Activated CD4-positive, alpha-beta T cell treated with anti-CD3 and anti-CD28 coated beads for 24 hours (primary cell): Measurements from ENCODE around the gene CEACAM3.
"Not testable (repeated sequence)": the region's sequence is repeated elsewhere in the genome, so short reads cannot be mapped to it uniquely, and the experiment has no call there.

Source experiments
- DNase-seq, 2 donors: peaks; one replicate each; pipeline ENCODE4 v3.0.0-alpha.2; 2020; ENCODE audit warnings: low read depth in 2 of 2

CEACAM3 gene

DNA sequence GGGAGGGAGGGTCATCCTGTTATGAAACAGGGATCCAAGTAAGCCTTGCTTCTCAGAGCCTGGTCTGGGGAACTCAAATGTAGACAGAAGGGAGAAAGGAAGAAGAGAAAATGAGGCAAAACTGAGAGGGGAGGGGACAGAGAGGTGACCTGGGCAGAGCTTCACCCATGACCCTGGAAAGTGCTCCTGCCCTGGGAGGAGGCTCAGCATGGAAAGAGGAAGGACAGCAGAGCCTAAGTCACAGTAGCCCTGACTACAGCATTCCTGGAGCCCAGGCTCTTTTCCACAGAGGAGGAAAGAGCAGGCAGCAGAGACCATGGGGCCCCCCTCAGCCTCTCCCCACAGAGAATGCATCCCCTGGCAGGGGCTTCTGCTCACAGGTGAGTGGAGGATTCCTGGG lies at the start of gene CEACAM3:
Gene CEACAM3 (plus strand): TSS at position 226 of the 400 bp plus-strand sequence. CDS start 91 bp downstream, at position 317.
- DNase-seq = no peak

DNA sequence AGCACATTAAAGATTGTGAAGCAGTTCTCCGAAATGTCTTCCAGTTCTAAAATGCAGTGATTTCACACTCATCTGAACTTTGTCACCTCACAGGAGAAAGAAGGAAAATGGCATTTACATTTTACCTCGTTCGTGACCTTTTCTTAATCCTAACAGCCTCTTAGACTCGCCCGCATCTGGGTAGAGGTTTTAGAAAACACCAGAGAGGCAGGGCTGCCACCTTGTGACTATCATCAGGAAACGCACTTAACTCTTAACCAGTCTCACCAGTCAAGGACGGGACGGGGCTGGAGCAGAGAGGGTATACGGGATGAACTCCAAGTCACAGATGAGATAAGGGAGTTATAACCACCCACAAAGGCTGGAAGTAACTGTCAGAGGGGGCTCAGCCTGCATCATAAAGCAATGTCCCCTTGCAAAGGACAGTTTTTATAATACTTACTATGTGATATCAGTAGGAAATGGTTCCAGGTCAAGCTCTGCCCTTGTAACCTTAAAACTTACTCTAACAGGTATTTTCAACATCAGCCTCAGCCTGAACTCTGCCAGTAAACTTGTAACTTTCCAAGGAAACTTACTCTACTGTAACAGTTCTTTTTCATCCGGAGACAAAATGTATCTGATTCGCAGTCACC lies 49.7 kb upstream of the CEACAM3 start:
- peak; percentile 23 to 27 for DNase-seq

DNA sequence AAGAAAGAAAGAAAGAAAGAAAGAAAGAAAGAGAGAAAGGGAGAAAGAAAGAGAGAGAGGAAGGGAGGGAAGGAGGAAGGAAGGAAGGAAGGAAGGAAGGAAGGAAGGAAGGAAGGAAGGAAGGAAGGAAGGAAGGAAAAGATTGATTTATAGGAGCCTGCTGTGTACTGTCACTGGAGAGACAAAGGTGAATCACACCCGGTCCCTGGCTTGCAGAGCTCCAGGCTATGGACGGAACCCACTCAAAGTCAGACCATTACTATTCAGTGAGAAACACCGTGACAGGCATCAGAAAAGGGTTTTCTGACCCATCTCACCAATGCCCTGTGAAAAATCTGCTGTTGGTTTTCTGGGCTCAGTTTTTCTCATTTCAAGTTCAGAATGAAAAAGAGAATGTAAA lies 48.4 kb upstream of the CEACAM3 start:
- DNase-seq = no peak

DNA sequence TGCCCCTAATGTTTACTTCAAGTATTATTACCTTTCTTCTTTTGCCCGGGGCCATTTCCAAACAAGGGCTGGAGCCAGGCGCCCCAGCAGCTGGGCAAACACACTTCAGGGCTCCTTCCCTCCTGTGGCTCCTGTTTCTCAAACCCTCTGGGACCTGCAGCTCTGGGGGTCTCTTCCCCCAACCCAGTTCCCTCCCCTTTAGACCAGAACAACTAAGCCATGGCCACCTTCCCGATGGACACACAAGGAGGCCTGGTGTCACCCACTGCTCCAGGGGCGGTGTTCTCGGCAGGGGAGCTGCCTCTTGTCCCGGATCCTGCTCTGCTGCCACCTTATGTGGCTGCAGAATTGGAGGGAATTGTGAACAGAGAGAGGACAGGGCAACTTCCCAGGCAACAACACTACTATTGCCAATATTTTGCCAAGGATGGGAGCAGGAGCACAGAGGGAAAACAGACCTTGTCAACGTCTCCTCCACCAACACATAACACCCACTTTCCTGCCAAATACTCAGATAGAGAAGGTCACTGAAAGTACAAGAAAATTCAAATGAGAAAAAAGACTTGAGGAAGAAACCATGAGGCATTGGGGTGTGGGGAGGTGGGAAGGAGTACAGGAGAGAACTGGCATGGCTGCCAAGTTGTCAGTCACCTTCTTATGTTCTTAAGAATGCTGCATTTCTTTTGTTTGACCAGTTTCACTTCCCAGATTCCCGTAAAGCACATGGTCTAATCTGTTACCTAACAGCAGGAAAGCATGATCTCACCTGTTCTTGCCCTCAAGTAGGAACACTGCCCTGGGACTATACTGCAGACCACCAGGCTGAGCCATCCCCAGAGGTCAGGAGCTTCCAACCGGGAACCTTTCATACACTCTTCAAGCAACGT lies 45.9 kb upstream of the CEACAM3 start:
- not testable (repeated sequence) for DNase-seq

GRCh38 chr19:41753159-41753558 lies 43.2 kb upstream of the CEACAM3 start:
- DNase-seq = peak; percentile 66 to 77

DNA sequence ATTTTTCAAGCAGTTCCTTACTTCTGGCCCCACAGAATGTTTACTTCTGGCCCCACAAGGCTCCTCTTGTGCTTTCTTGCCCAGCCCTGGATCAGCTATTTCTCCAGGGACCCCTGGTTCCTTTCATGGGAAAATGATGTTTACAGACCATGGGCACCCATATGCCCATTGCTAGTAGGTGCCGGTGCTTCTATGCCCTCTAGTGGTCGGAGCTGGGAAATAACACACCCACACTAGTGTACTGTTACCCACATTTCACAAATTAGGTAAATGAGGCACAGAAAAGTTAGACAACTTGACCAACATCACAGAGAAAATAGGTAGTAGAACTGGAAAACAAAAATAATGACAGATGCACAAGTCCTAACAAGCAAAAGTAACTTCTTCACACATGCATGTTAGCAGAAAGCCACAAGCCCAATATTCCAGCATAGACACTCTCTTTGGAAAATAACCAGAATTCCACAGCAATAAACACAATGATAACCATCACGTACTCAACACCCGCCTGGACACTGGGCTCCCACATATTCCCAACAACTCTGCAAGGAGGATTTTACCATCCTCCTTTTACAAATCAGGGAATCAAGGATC lies 42.4 kb upstream of the CEACAM3 start:
- peak; percentile 59 to 72 for DNase-seq

DNA sequence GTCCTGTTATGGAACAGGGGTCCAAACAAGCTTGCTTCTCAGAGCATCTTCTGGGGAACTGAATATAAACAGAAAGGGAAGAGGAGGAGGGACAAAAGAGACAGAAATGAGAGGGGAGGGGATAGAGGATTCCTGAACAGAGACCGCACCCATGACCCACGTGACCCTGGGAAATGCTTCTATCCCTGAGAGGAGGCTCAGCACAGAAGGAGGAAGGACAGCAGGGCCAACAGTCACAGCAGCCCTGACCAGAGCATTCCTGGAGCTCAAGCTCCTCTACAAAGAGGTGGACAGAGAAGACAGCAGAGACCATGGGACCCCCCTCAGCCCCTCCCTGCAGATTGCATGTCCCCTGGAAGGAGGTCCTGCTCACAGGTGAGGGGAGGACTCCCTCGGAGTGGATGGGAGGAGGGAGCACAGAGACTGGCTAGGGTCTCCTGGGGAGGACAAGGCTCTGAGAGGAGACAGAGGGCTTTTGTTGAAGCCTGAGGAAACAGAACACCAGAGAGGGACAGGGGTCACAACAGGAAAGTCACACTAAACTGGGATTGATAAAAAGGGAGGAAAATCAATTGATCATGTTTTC lies 41.0 kb upstream of the CEACAM3 start, which contains the start of gene CEACAM6:
Gene CEACAM6 (plus strand): TSS at position 203 of the 586 bp plus-strand sequence. CDS start 109 bp downstream, at position 312.
- DNase-seq = no peak

DNA sequence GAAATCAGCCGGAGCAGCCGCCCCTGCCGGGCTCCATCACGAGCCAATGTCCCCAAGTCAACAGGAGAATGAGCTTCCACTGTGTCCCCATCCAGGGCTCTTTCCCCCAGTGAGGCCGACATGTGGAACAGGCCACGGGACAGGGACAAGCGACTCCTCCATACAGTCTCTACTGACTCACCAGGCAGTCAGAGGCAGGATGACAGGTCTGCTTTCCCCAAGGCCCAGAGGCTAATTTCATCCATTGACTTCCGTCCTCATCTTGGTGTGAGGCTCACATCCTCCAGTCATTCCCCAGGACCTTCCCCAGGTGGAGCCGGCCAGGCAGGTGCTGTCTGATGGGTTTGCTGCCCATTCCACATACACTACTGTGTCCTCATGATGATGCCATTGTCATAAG lies 37.5 kb upstream of the CEACAM3 start:
- DNase-seq = no peak

DNA sequence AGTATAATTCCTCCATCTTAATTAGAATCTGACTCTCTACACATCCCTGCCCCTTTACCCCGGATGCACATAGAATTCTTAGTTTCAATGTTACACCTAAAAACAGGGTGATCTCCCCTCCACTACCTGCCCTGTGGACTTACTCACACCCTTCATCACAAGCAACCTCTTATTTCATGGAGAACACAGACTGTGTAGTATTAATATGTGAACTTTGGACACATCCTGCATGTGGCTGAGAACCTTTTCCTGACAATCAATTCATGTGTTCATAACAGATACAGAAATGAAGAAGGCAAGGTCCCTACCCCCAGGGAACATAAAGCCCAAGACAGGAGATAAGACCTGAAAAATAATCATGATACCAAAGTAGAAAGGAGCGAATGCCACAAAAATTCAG lies 29.3 kb upstream of the CEACAM3 start:
- DNase-seq = no peak

- not testable (repeated sequence) for DNase-seq
Measured at GRCh38 chr19:41768105-41768504, 28.3 kb upstream of the CEACAM3 start.

DNA sequence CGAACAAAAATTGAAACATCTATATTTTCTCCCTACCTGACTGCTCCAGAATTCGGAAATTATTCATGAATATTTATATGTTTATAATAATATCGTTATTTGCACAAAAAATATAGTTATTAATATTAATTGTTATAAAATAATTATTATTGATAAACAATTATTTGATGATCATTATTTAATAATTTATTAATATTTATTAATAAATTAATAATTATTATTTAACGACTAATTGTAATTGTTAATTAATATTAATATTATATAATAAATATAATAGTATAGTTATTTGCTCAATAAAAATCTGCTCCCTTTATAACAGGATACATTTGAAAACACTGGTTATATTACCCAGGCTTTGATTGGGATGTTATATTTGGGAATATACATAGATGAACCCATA lies 26.8 kb upstream of the CEACAM3 start:
- no peak for DNase-seq

GRCh38 chr19:41771410-41771809 lies 25.0 kb upstream of the CEACAM3 start:
- DNase-seq = no peak

DNA sequence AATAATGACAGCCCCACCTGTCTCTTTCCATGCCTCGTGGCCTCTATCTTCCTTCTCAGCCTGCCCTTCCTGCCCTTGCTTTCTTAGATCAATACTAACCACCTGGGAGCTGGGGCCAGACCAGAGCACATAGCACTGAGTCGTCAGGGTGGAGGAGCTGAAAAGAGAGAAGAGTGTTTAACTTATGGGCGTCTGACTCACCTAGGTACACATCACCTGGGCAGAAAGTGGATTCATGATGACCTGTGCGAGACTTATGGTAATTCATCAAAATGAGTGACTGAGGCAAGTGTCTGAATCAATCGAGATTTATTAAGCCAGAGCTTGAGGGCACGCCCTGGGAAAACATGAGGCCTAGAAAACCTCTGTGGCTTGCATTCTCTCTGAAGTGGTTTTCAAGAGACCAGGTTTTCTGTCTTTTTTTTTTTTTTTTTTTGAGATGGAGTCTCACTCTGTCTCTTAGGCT lies 21.8 kb upstream of the CEACAM3 start:
- DNase-seq = peak; percentile 8 to 26

GRCh38 chr19:41776700-41777099 lies 19.7 kb upstream of the CEACAM3 start:
- no peak for DNase-seq

GRCh38 chr19:41783612-41784011 lies 12.8 kb upstream of the CEACAM3 start:
- DNase-seq = no peak

- DNase-seq = no peak
Measured at GRCh38 chr19:41784312-41784711, 12.1 kb upstream of the CEACAM3 start.

DNA sequence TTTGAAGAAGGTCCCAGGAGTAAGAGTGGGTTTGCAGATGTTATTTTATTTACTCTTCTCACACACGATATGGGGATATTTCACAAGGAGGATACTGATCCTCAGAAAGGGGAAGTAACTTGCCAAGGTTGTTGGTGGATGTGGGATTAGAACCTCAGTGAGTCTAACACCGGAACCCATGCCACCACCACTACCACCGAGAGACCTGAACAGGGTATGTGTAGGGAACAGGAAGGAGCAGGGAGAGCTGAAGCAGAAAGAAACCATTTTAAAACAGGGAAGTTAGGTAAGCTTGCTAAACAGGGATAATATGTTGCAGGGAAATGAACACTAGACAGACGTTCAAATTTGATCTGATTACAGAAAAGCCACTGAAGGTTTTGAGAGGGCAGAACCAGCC lies 11.6 kb upstream of the CEACAM3 start:
- DNase-seq = no peak

- peak; percentile 46 to 59 for DNase-seq
Measured at GRCh38 chr19:41785653-41786052, 10.7 kb upstream of the CEACAM3 start.

DNA sequence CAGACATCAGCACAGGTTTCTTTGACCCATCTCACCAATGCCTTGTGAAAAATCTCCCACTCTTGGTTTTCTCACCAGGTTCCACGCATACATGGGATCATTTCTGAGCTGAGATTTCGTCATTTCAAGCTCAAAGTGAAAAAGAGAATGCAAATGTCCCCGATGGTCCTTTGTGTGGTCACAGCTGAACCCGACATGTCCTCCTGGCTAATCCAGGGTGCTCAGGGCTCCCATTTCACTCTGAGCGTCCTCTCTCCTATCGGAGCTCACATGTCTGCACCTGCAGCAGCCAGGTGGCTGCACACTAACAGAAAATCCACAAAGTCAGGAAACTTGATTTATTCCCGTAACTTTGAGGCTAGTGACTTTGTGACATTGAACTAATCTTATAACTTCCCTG lies 9.3 kb upstream of the CEACAM3 start:
- no peak for DNase-seq

- DNase-seq = not testable (repeated sequence)
Measured at GRCh38 chr19:41788518-41788917, 7.9 kb upstream of the CEACAM3 start.

DNA sequence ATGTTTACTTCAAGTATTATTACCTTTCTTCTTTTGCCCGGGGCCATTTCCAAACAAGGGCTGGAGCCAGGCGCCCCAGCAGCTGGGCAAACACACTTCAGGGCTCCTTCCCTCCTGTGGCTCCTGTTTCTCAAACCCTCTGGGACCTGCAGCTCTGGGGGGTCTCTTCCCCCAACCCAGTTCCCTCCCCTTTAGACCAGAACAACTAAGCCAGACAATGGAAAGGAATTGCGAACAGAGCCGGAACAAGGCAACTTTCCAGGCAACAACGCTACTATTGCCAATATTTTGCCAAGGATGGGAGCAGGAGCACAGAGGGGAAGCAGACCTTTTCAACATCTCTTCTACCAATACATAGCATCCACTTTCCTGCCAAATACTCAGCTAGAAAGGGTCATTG lies 7.3 kb upstream of the CEACAM3 start:
- not testable (repeated sequence) for DNase-seq
